ENCODE data around the gene OR4M1.
"Not testable (repeated sequence)": the region's sequence is repeated elsewhere in the genome, so short reads cannot be mapped to it uniquely, and the experiment has no call there.

OR4M1 gene

GRCh38 chr14:19821016-19821415 is 47.7 kb downstream of the OR4M1 start:
- in situ Hi-C loops (cut with HindIII; ENCODE audit: low sequenced_read_pairs), result not testable (repeated sequence)

GRCh38 chr14:19823178-19823577 is 49.9 kb downstream of the OR4M1 start:
- in situ Hi-C loops (cut with HindIII; ENCODE audit: low sequenced_read_pairs), result no loop called here

- in situ Hi-C loops (cut with HindIII; ENCODE audit: low sequenced_read_pairs), result no loop called here
Observed at GRCh38 chr14:19823765-19824164, 50.5 kb downstream of the OR4M1 start.

- in situ Hi-C loops (cut with HindIII; ENCODE audit: low sequenced_read_pairs), result not testable (repeated sequence)
Observed at GRCh38 chr14:19827626-19828244, 54.4 kb downstream of the OR4M1 start.

- in situ Hi-C loops (cut with HindIII; ENCODE audit: low sequenced_read_pairs), result no loop called here
Observed at GRCh38 chr14:19828314-19828713, 55.0 kb downstream of the OR4M1 start.
